PC-9 (cell line): Measurements from ENCODE around the gene MT1G.

Experiments used
- EZH2 ChIP-seq: fragments of 200-600 bp; sonication (generic); IDR thresholded peaks from 2 replicates; pipeline ENCODE4 v1.8.0; 2017; ENCODE audit warnings: antibody characterized with exemption, low read depth
- TF ChIP-seq, protein P1 (sequence below): fragments of 200-600 bp; sonication (generic); conservative IDR thresholded peaks from 2 replicates; pipeline ENCODE4 v1.6.1; 2017; ENCODE audit warnings: mixed run types, antibody characterized with exemption, mild to moderate bottlenecking, moderate library complexity

DNA sequence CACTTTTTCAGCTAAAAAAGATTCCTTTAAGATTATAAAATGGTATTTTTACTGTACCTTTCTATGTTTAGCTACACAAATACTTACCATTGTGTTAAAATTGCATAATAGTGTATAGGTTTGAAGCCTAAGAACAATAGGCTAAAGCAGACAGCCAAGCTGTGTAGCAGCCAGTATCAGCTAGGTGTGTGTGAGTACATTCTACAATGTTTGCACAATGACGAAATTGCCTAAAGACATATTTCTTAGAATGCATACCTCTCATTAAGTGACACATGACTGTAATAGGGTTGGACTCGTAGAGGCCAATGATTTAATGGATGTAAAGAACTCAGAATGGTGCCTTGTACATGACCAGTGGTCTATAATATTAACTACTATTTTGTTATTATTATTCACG, 18.0 kb downstream of the MT1G start:
- TF ChIP-seq, protein P1, sequence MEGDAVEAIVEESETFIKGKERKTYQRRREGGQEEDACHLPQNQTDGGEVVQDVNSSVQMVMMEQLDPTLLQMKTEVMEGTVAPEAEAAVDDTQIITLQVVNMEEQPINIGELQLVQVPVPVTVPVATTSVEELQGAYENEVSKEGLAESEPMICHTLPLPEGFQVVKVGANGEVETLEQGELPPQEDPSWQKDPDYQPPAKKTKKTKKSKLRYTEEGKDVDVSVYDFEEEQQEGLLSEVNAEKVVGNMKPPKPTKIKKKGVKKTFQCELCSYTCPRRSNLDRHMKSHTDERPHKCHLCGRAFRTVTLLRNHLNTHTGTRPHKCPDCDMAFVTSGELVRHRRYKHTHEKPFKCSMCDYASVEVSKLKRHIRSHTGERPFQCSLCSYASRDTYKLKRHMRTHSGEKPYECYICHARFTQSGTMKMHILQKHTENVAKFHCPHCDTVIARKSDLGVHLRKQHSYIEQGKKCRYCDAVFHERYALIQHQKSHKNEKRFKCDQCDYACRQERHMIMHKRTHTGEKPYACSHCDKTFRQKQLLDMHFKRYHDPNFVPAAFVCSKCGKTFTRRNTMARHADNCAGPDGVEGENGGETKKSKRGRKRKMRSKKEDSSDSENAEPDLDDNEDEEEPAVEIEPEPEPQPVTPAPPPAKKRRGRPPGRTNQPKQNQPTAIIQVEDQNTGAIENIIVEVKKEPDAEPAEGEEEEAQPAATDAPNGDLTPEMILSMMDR, result no peak
- no peak for TF ChIP-seq EZH2
